Common myeloid progenitor, CD34-positive (primary cell): ENCODE results near the gene TRIP13.
A peak's percentile ranks its signal among the peaks of the same experiment; 100 is the strongest.

Experiments
- CTCF ChIA-PET: fragments of 350-600 bp; sonication (Branson Sonifier 250); formaldehyde crosslinking; loops from one replicate; lab custom pipeline; 2021; ENCODE audit warnings: antibody characterized with exemption; lab: Charles Lee
- POLR2A ChIA-PET: fragments of 350-600 bp; sonication (Branson Sonifier 250); formaldehyde crosslinking; loops from one replicate; lab custom pipeline; 2021; ENCODE audit warnings: antibody characterized with exemption; lab: Charles Lee
- DNase-seq, 3 donors: peaks; one replicate each; pipeline versions ENCODE4 v3.0.0 to v3.0.0-alpha.2; 2013
- H3K27ac ChIP-seq, 2 experiments: 1 replicate in 1 of 2; 2 replicates in 1 of 2; pipeline ENCODE4 v1.7.0; 2013; ENCODE audit warnings: inconsistent platforms in 2 of 2, low read length in 2 of 2, mild to moderate bottlenecking in 2 of 2, low read depth in 1 of 2, moderate library complexity in 1 of 2; ENCODE audit not compliant: severe bottlenecking in 2 of 2, insufficient read depth in 1 of 2, poor library complexity in 1 of 2
- H3K27me3 ChIP-seq, 5 experiments: replicated peaks in 2 of 5; 1 replicate in 3 of 5; 2 replicates in 2 of 5; pipeline versions ENCODE4 v1.6.1 to v1.7.0; 2013; ENCODE audit warnings: low read length in 4 of 5, mild to moderate bottlenecking in 2 of 5, moderate library complexity in 2 of 5, inconsistent platforms in 1 of 5; ENCODE audit not compliant: insufficient read depth in 5 of 5, control insufficient read depth in 4 of 5
- H3K36me3 ChIP-seq, 4 experiments: 1 replicate in 2 of 4; 2 replicates in 2 of 4; pipeline versions ENCODE4 v1.6.1 to v1.7.0; 2013; ENCODE audit warnings: low read length in 3 of 4, control low read depth in 1 of 4, mild to moderate bottlenecking in 1 of 4; ENCODE audit not compliant: control insufficient read depth in 4 of 4, insufficient read depth in 4 of 4
- H3K4me1 ChIP-seq, 4 experiments: 1 replicate in 3 of 4; 2 replicates in 1 of 4; pipeline versions ENCODE4 v1.6.1 to v1.7.1; 2013; ENCODE audit warnings: low read length in 3 of 4, mild to moderate bottlenecking in 3 of 4, control low read depth in 1 of 4, inconsistent platforms in 1 of 4, moderate library complexity in 1 of 4; ENCODE audit not compliant: control insufficient read depth in 4 of 4, insufficient read depth in 4 of 4; ENCODE audit errors: control extremely low read depth in 1 of 4
- H3K4me3 ChIP-seq, 7 experiments: 1 replicate in 4 of 7; 2 replicates in 3 of 7; pipeline versions ENCODE4 v1.5.1 to v1.7.0; 2013; ENCODE audit warnings: mild to moderate bottlenecking in 7 of 7, low read length in 6 of 7, moderate library complexity in 6 of 7, inconsistent platforms in 2 of 7, low read depth in 2 of 7, control low read depth in 1 of 7; ENCODE audit not compliant: insufficient read depth in 4 of 7, control insufficient read depth in 1 of 7; ENCODE audit errors: extremely low read depth in 1 of 7
- H3K9me3 ChIP-seq, 5 experiments: 1 replicate in 4 of 5; 2 replicates in 1 of 5; pipeline versions ENCODE4 v1.6.1 to v1.7.1; 2013; ENCODE audit warnings: low read length in 4 of 5, mild to moderate bottlenecking in 2 of 5, inconsistent platforms in 1 of 5, low read depth in 1 of 5, moderate library complexity in 1 of 5; ENCODE audit not compliant: control insufficient read depth in 4 of 5, insufficient read depth in 2 of 5; ENCODE audit errors: control extremely low read depth in 1 of 5
- WGBS: methylation state at CpG from one replicate; pipeline ENCODE4 v1.1.5; 2013; ENCODE audit not compliant: insufficient coverage; 5-methylcytosine and 5-hydroxymethylcytosine counted together

The TRIP13 gene

GRCh38 chr5:855771-856530 lies 36.7 kb upstream of the TRIP13 start:
- H3K27me3 ChIP-seq, result peaks cover 0 to 15% (median 2%) of the 10 kb centered on the region in 5 experiments
- no peak overlapping the region for H3K27ac ChIP-seq
- H3K4me1 ChIP-seq, result no peaks in the 10 kb centered on the region
- H3K36me3 ChIP-seq, result peaks cover 0 to 3% (median 1%) of the 10 kb centered on the region in 4 experiments
- POLR2A ChIA-PET, result no interaction called here
- CTCF ChIA-PET, result no interaction called here
- WGBS, result 81% methylated on average over 17 of the region's 21 CpGs
- no peak overlapping the region for H3K4me3 ChIP-seq
- DNase-seq, result peak; percentile 13 to 50 (median 33)
- no peaks in the 10 kb centered on the region for H3K9me3 ChIP-seq

- 97% methylated on average over 9 of the region's 16 CpGs for WGBS
- no peaks in the 10 kb centered on the region for H3K9me3 ChIP-seq
- H3K27me3 ChIP-seq, result peaks cover 0 to 12% (median 2%) of the 10 kb centered on the region in 5 experiments
- ChIA-PET POLR2A (no interaction called here), CTCF (no interaction called here)
- H3K4me1 ChIP-seq, result peaks cover 0 to 4% (median under 1%) of the 10 kb centered on the region in 4 experiments
- peaks cover 0 to 5% (median 3%) of the 10 kb centered on the region in 4 experiments for H3K36me3 ChIP-seq
- DNase-seq, result peak in 1 of 3 donors; percentile 7
- H3K4me3 ChIP-seq, result no peak overlapping the region
- H3K27ac ChIP-seq, result no peak overlapping the region
Observed at GRCh38 chr5:856531-857425, 35.9 kb upstream of the TRIP13 start.

GRCh38 chr5:858726-859125 lies 34.0 kb upstream of the TRIP13 start:
- Histone ChIP-seq H3K4me1 (peaks cover 0 to 8% (median under 1%) of the 10 kb centered on the region in 4 experiments), H3K36me3 (peaks cover 0 to 23% (median 16%) of the 10 kb centered on the region in 4 experiments), H3K4me3 (no peak overlapping the region), H3K27ac (no peak overlapping the region), H3K27me3 (no peaks in the 10 kb centered on the region), H3K9me3 (no peaks in the 10 kb centered on the region)
- DNase-seq, result no peak
- CTCF ChIA-PET, result no interaction called here
- 94% methylated on average over 9 of the region's 11 CpGs for WGBS
- POLR2A ChIA-PET, result no interaction called here

GRCh38 chr5:859391-859790 lies 33.3 kb upstream of the TRIP13 start:
- Histone ChIP-seq H3K4me3 (no peak overlapping the region), H3K36me3 (peaks cover under 1 to 29% (median 23%) of the 10 kb centered on the region in 4 experiments), H3K27ac (no peak overlapping the region), H3K27me3 (no peaks in the 10 kb centered on the region), H3K9me3 (no peaks in the 10 kb centered on the region), H3K4me1 (peaks cover 0 to 8% (median under 1%) of the 10 kb centered on the region in 4 experiments)
- WGBS, result 97% methylated on average over 13 of the region's 16 CpGs
- ChIA-PET CTCF (no interaction called here), POLR2A (no interaction called here)
- DNase-seq, result no peak

GRCh38 chr5:859798-860296 lies 32.8 kb upstream of the TRIP13 start:
- H3K4me1 ChIP-seq, result peaks cover 0 to 8% (median under 1%) of the 10 kb centered on the region in 4 experiments
- no peaks in the 10 kb centered on the region for H3K27me3 ChIP-seq
- H3K9me3 ChIP-seq, result no peaks in the 10 kb centered on the region
- DNase-seq, result no peak
- peaks cover 3 to 34% (median 27%) of the 10 kb centered on the region in 4 experiments for H3K36me3 ChIP-seq
- WGBS, result 97% methylated on average over 16 of the region's 16 CpGs
- ChIA-PET POLR2A (no interaction called here), CTCF (no interaction called here)
- no peak overlapping the region for H3K4me3 ChIP-seq
- no peak overlapping the region for H3K27ac ChIP-seq

- Histone ChIP-seq H3K27ac (no peak overlapping the region), H3K9me3 (no peaks in the 10 kb centered on the region), H3K4me1 (peaks cover 0 to 8% (median under 1%) of the 10 kb centered on the region in 4 experiments), H3K36me3 (peaks cover 5 to 42% (median 33%) of the 10 kb centered on the region in 4 experiments), H3K4me3 (no peak overlapping the region), H3K27me3 (no peaks in the 10 kb centered on the region)
- DNase-seq, result no peak
- CTCF ChIA-PET, result interaction anchor here (0.7 kb wide), 1 partner anchor 31 kb away, joined by 3 read pairs; no protein-coding TSS in a partner anchor
- 96% methylated on average over 10 of the region's 15 CpGs for WGBS
- POLR2A ChIA-PET, result no interaction called here
Observed at GRCh38 chr5:860506-861150, 32.1 kb upstream of the TRIP13 start.
